ENCODE data around the gene RAD18.

RAD18 gene

DNA sequence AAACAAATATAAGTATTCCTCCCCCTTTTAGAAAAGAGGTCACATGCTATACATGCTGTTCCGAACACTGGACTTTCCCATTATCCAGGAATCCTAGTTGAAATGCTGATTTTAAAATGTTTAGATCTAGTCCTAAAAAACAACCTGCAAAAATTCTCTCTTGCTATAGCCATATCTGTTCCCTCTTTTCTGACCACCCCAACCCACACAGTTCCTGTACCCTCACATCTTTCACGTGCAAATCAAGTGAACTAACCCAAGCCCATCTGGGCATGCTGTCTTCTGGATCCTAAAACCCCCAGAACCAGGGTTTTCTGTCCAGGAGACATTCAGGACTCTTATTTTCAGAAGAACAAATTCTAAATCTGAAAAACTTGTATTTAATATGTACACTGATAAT lies 67.4 kb downstream of the RAD18 start:
- DNase-seq (ENCODE audit: low read depth in 2 of 2) = no peak

DNA sequence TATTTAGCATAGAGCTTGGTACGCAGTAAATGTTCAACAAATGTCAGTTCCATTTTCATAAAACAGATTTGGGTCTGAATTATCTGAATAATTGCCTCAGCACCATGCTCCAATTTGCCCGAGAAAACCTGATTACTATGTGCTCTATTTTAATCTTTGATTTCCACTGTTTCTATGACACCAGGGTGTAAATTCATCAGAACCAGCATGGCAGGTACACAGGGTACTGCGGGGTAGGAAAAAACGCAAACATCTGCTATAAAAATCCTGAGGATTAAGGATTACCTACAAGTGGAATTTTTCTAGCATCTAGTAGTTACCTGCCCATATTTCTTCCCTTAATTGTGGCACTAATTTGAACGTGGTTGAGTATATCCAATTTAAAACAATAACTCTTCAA lies 70.3 kb downstream of the RAD18 start:
- DNase-seq (ENCODE audit: low read depth in 2 of 2) = no peak

DNA sequence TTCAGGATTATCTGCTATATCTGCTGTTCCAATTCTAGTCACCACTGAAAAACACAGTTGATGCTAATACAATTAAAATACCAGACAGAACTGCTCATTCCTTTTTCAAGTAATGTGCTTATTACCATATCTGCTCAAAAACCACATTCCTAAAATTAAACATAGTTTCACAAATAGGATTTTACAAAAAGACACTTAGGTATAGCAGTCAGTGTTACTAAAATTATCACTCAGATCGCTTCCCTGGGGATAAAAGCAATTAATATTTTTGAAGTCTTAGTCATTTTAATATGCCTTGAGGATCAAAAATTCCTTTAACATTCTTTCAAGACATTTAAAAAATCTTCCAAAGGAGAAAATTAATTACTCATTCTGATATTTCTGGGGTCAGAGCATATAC lies 71.5 kb downstream of the RAD18 start:
- no peak for DNase-seq (ENCODE audit: low read depth in 2 of 2)

DNA sequence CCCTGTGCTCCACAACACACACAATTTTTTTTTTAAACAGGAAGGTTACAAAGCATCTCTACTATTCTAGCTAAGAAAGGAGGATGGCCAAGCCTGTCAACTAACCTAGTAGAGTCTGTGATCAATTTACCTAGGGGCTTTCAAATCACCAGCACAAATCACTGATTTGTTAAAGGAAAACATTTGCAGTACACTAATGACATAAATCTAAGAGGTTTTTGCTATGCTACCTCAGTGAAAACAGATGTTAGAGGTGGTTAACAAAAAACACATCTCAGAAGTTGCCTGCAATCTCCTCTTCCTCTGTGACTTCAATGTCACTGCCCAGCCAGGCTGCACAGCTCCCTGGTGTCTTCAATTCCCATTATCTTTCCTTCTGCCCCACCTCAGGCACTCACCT lies 72.0 kb downstream of the RAD18 start:
- DNase-seq (ENCODE audit: low read depth in 2 of 2) = no peak

DNA sequence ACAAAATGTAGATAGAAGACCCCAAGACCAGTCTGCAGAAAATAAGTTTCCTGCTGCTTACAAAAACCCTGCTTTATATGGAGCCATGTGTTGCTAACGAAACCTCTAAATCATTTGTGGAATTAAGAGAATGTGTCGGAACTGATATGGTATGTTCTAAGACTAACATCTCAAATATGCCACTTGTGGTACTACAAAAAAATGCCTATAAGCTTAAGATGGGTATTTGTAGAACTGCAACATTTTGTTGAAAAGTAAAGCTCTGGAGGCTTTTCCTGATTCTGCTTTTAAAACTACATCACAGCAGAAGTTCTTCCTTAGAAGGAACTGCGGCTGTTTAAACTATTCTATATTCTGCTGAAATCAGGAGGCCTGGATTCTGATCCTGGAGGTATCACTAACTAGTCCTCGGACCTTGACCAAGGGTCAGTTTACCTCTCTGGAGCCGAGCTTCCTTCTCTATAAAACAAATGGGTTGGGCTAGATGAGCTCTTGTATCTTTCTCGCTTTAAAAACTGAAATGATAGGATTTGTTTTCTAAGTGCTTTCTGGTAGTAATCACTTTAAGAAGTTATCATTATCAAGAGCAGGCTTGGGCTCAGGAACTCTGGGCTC lies 74.9 kb downstream of the RAD18 start:
- no peak for DNase-seq (ENCODE audit: low read depth in 2 of 2)

DNA sequence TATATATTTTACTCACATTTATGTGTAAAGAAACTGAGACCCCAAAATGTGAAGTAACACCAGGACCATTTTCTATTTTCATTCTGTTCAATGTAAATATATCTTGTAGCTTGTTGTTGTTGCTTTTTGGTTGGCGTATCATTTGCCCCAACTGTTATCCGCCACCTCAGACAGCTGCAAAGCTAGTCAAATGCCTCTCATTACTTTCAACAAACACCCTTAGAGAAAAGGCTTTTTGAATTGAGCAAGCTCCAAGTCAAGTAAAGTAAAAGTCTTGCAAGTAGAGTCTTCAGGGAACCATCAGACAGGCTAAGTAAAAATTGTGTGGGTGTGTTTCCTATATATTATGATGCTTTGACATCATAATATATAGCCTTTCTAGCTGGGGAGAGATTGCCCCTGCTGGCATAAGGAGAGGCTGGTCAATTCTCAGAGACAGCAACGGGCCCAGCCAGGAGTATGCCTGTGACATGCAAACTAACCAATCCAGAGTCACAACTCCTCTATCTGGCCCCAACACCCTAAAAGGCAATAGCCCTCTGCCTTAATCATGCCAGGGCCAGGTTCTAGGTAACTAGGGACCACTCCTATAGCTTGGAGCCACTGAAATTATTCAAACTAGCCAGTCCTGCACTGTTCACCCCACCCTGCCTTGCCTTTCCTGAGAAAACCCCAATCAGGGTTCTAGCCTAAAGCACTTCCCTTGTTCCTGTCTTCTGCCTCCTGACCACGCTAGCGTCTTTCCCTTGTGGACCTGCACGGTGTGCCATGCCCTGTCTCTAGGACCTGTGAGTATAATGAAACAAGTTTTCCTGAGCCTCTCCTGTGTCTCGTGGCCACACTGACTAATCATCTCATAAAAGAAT lies 75.6 kb downstream of the RAD18 start:
- DNase-seq (ENCODE audit: low read depth in 2 of 2) = no peak

DNA sequence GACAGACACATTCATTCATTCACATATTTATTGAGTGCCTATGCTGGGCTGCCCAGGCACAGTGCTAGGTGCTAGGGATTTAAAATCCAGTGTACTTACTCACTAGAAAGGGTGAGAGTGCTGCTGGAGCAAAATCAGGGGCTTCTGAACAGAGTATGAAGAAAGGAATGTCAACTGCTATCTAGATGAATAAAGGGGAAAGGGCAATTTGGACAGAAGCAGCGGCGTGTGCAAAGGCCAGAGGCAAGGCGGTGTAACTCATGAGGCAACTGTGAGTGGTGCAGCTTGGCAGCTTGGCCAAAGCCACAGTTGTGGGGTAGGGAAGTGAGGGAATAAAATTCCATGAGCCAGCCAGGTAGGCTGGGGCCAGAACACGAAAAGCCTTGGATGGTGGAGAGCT lies 76.7 kb downstream of the RAD18 start:
- DNase-seq (ENCODE audit: low read depth in 2 of 2) = no peak

DNA sequence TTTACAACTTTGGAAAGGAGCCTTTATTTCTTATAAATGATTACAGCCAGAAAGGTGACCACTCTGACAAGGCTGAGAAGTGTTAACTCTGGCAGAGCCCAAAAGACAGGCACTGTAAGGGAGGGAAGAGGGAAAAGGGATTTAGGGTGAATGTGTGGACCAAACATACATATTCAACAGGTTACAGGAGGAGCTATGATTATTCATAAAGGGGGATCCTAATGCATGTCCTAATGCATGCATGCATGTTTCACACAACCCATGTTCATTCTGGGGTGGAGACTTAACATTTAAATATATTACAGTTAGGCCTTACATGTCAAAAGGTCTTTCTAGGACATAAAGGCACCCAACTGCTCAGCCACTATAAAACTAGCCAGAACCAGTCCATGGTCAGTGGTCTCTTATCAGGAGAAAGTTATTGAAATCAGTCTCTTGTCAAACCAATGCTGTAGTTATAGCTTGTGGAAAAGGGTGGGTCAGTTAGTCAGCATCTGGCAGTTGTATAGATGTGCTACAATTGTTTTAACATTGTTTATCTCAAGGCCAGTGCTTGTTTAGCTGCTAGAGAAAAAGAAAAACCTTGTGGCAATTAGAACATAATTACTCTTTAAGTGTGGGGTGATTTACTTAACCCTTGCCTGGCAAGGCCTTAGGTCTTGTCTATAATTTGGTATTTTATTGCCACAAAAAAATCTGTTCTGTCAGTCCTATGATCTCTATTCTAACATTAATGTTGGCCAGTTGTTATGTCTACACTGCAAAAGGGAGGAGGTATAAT lies 77.5 kb downstream of the RAD18 start:
- DNase-seq (ENCODE audit: low read depth in 2 of 2) = no peak

DNA sequence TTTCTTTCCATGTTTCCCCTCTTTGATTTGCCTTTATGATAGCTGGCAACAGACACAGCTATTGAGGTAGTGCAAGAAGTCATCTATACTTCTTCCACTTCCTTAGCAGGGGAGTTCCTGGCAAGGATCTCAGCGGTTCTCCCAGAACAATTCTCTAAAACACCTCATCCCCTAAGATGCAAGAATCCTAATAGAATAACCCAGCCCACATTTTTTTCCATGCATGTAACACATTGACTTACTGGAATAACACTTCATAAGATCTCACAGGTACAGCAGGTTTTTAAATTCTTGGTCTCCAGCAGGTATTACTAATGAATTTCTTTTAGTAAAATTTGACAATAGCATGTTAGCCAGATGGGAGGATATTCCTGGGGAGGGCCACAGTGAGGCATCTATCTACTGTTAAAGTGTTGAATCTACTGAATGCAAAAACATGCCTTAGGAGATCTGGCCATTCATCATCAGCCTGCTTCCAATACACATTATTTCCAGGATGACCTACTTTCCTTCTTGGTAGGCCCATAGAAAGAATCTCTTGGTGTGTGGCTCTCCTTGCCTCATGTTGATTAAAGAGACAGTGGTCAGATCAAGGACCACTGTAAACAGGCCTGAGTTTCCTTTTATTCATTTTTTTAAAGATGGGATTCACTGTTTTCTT lies 78.5 kb downstream of the RAD18 start:
- no peak for DNase-seq (ENCODE audit: low read depth in 2 of 2)

DNA sequence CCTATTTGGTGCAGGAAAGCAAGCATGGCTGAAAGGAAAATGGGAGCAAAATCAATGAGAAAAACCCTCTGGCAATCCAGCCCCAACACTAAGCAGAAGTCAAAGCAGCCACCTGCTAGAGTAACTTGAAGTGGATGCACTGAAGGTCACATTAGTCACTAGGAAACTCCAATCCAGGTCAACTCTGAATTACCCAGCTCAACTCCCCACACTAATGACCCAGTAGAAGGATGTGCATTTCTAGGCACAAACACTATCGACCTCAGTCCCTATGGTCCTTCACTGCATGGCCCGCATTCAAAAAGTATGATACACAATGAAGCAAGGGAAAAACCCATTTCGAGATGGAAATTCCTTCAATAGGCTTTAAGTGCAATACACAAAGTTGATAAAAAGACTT lies 80.6 kb downstream of the RAD18 start:
- DNase-seq (ENCODE audit: low read depth in 2 of 2) = no peak

DNA sequence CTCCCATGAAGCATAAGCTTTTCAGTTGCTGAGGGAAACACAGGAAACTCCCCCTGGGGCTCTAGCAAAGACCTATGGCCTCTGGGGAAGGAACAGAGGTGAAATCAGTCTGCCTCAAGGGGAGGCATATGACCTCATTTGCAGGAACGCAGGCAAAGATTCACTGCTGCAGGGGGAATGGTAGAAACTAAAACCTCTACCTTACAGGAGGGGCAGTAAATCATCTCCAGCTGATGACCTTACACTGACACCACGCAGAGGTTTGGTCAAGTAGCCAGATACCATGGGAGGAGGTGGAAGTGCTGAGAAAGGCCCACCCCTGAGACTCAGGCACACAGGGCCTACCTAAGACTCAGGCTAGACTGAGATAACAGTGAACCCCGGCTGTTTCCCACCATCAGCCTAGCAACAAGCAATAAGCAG lies 81.1 kb downstream of the RAD18 start:
- DNase-seq (ENCODE audit: low read depth in 2 of 2) = no peak

DNA sequence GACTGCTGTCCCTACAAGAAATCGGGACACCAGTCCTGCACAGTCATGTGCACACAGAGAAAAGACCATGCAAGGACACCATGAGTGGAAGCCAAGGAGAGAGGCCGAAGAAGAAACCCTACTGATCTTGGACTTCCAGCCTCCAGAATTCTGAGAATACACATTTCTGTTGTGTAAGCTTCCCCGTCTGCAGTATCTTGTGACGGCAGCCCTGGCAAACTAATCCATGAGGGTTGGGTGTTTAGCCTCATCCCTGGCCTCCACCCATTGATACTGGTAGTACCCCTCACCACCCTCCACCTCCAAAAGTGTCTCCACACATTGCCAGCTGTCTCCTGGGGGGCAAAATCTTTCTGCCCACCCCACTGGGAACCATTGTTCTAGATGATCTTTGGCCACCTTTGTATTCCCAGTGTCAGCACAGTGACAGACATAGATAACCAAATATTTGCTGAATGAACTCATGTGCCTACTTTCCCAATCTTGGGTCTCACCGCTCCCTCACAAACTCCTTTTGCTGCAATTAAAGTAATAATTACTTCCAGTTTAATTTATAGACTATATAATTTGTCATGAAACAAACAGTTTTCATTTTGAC lies 83.8 kb downstream of the RAD18 start:
- DNase-seq (ENCODE audit: low read depth in 2 of 2) = no peak

DNA sequence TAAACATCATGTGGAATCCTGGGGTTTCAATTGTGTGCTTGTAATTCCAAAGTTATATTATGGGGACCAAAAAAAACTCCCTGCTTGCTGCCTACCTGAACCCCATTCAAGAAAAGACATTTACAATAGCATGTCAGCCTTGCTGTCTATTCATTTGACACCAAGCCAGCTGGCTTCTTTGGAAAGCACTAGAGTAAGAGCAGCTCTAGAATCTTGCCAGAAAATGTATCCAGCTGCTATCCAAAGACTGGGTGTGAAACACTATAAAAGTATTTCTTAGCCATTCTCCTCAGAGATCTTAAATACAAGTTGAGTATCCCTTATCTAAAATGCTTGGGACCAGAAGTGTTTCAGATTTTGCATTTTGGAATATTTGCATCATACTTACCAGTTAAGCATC lies 87.4 kb downstream of the RAD18 start:
- no peak for DNase-seq (ENCODE audit: low read depth in 2 of 2)

DNA sequence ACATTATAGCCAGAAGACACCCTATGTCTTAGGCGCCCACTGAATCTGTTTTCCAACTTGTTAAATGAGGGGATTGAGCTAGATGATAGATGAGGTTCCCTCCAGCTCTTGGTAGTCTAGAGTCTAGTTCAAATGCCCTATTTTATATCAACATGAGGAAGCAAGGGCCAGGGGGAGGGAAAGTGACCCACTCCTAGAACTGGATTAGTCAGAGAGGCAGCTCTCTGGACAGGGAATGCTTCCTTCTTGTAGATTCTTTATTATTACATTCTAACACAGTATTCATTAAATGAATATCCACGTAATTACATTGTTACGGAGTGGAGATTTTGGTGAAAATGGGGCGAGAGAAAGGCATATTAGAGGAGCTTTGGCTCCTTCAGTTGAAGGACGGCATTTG lies 89.5 kb downstream of the RAD18 start:
- no peak for DNase-seq (ENCODE audit: low read depth in 2 of 2)

DNA sequence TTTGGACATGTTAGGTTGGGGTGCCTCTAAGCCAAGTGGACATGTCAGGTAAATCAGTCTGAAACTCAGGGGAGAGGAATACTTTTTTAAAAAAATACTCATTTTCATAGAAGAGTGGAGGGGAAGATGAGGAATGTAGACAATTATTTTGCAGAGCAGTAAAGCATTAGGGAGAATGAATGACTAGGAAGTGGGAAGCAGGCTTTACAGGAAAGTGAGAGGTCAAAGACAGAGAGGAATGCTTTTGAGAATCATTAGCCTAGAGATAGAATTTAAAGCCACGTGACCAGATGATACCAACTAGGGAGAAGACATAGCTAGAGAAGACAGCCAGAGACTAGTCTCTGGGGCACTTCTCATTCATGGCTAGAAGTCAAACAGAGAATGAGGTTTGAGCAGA lies 91.0 kb downstream of the RAD18 start:
- DNase-seq (ENCODE audit: low read depth in 2 of 2) = no peak

DNA sequence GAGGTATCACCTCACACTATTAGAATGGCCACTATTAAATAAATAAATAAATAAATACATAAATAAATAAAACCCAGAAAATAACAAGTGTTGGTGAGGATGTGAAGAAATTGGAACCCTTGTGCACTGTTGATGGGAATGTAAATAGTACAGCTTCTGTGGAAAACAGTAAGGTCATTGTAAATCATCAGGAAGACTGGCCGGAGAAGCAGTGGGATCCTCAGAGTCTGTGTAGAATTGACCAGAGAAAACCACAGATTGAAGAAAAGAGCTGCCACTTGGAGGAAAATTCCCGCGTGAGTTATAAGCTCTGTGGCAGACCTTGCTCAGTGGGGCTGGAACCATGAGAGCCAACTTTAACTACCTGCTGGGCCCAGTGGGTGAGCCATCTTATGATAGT lies 92.0 kb downstream of the RAD18 start:
- no peak for DNase-seq (ENCODE audit: low read depth in 2 of 2)

DNA sequence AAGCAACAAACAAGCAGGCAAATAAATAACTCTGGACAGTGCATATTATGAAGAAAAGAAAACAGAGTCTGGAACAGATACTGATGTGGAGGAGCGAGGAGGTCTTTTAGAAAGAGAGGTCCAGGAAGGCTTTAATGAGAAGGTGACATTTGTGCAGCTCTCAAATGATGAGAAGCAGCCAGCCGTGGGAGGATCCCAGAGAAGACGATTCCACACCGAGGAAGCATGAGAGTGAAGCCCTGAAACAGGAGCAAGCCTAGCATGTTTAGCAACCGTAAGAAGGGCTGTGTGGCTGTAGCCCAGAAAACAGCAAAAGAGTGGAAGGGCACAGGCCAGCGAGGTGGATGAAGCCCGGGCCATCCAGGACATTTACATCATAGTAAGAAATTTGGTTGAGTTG lies 93.1 kb downstream of the RAD18 start:
- no peak for DNase-seq (ENCODE audit: low read depth in 2 of 2)

DNA sequence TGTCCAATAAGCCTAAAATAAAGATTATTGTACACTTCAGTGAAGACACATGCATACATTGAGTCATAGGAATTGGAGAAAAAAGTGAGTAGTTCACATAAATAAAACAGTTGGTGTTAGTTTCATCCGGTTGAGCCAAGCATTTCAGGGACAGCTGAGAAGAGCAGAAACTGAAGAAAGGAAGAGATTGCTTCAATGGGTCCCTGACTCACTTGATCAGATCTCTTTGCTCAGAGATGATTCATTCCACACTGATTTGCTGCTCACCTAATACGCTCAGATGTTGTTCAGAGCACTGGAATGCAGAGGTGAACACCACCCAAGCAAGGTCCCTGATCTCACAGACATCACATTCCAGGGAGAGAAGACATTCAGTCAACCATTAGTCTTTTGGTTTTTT lies 93.7 kb downstream of the RAD18 start:
- no peak for DNase-seq (ENCODE audit: low read depth in 2 of 2)

DNA sequence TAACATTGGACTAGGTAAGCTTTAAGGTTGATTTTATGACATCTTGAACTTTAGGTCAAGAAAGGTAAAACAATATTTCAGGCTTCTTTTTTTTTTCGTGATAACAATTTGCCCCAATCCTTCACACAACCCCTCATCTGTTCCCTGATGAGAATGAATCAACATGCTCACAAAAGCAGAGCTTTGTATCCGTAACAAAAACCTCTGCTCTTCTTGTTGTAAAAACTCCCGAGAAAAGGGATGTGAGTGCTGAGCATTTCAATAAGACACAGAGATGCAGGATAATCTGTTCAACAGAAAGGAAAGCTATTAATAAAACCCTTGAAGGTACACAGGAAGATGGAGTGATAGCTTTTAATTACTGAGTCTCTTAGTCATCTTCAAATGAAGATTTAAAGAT lies 94.3 kb downstream of the RAD18 start:
- no peak for DNase-seq (ENCODE audit: low read depth in 2 of 2)

DNA sequence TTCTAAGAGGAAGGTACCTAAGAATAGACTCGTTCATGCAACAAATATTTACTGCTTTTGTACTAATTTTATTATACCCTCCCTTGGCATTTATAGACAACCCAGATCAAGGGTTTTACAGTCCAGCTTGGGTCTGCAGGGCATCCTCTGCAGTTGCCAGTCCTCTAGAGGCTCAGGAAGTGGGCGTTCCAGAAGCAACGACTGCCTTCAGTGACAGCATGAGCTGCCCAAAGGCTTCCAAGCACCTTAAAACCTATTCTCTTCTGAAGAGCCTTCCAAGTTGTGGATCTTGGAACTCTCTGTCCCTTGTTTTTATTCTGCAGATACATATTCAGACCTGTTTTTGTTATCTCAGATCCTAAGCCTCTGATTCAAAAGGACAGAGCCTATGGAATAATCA lies 95.6 kb downstream of the RAD18 start:
- no peak for DNase-seq (ENCODE audit: low read depth in 2 of 2)

DNA sequence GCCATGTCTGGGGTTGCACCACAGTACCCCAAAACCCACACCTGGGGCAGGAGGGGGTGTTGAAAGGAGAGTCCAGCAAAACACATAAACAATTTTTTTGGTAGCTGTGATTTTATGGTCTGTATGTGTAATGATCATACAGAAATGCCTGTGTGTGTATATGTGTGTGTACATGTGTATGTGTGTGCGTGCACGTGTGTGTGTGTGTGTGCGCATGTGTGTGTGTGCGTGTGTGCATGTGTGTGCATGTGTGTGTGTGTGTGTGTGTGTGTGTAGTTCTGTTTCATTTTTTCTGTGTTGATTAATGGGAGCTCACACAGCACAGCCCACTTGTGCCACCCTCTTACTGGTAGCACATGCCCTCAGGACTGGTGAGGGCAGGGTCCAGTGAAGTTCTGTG lies 97.6 kb downstream of the RAD18 start:
- no peak for DNase-seq (ENCODE audit: low read depth in 2 of 2)
